Activated naive CD4-positive, alpha-beta T cell treated with anti-CD3 and anti-CD28 coated beads for 36 hours (primary cell): Measurements from ENCODE around the gene SNRPB. TPM values are rescaled to one million over a fixed set of nuclear protein-coding genes. Genes with fewer than 3 reads are reported as not detected.

Experiments
- CTCF ChIA-PET: fragments of 350-600 bp; sonication (Branson Sonifier 250); formaldehyde crosslinking; loops from one replicate; lab custom pipeline; 2021; ENCODE audit warnings: antibody characterized with exemption; lab: Charles Lee
- DNase-seq: peaks from one replicate; pipeline ENCODE4 v3.0.0-alpha.2; 2020
- H3K27ac Mint-ChIP-seq: one replicate; pipeline ENCODE4 v1.8.0; 2021; ENCODE audit warnings: mild to moderate bottlenecking, mixed read lengths
- H3K27me3 Mint-ChIP-seq: one replicate; pipeline ENCODE4 v1.8.0; 2021; ENCODE audit warnings: low read depth, mixed read lengths
- H3K36me3 Mint-ChIP-seq: one replicate; pipeline ENCODE4 v1.8.0; 2021; ENCODE audit warnings: low read depth, mixed read lengths
- H3K4me1 Mint-ChIP-seq: one replicate; pipeline ENCODE4 v1.8.0; 2021; ENCODE audit warnings: low read depth, mixed read lengths
- H3K4me3 Mint-ChIP-seq: one replicate; pipeline ENCODE4 v1.8.0; 2021; ENCODE audit warnings: mild to moderate bottlenecking, moderate library complexity, mixed read lengths
- H3K9me3 Mint-ChIP-seq: one replicate; pipeline ENCODE4 v1.8.0; 2021; ENCODE audit warnings: mixed read lengths
- intact Hi-C: fragments of 100-400 bp; cut with micrococcal nuclease; formaldehyde crosslinking; loops from one replicate; pipeline ENCODE4 v1.15.1; 2023
- total RNA-seq, 2 experiments: library from RNA; stranded (reverse); gene quantifications; one replicate each; pipeline ENCODE4 v1.2.3, GENCODE V29; 2021

Gene SNRPB
- total RNA-seq, 2 experiments from 2014 or later, result 422 to 431 TPM

DNA sequence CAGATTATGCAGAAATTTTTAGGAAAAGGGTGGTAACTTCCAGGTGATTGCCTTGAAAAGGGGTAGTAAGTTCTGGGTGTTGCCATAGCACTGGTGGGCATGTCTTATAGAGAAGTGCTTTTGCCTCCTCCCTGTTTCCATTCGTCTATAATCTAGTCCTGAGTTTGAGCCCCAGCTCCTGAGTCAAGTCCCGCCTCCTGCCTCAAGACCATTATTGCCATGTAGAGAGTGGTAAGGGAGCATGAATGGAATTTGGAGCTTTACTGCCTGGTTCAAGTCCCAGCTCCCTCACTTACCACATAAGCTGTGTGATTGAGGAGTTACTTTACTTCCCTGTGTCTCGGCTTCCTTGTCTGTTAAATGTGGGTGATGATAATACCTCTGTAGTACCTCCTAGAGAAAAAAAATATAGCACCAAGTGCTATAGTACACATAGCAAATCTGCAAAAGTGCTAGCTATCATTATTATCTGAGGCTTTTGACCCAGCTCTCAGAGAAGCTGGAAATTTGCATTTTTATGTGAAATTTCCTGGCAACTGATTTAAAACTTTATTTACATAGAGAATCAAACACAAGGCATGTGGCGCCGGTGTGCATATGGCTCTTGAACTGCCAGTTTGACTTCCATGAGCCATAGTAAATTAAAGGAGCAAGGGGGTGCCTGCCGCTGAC lies 53.9 kb downstream of the SNRPB start:
- CTCF ChIA-PET, result no interaction called here
- H3K27me3 Mint-ChIP-seq, result peaks cover 6% of the 10 kb centered on the region
- no peak for DNase-seq
- no peak overlapping the region for H3K4me3 Mint-ChIP-seq
- no peaks in the 10 kb centered on the region for H3K4me1 Mint-ChIP-seq
- intact Hi-C loops, result no loop called here
- no peaks in the 10 kb centered on the region for H3K9me3 Mint-ChIP-seq
- no peak overlapping the region for H3K27ac Mint-ChIP-seq
- H3K36me3 Mint-ChIP-seq, result no peaks in the 10 kb centered on the region

Other genes starting within 250 kb of the SNRPB start
- gene TGM3, start 174.8 kb downstream of the SNRPB start, total RNA-seq, result not detected
- gene TGM6, start 89.9 kb downstream of the SNRPB start, total RNA-seq, result not detected
- 1 to 10 TPM; 5.3 to 5.7 TPM for gene ZNF343, start 38.1 kb upstream of the SNRPB start, total RNA-seq
- not detected for gene TMC2, start 65.8 kb upstream of the SNRPB start, total RNA-seq
- gene NOP56, start 181.8 kb upstream of the SNRPB start, total RNA-seq, result 100 to 1,000 TPM; 385 to 405 TPM
- 100 to 1,000 TPM; 123 to 125 TPM for gene IDH3B, start 193.4 kb upstream of the SNRPB start, total RNA-seq
- 1 to 10 TPM; 3.2 to 3.5 TPM for gene EBF4, start 222.0 kb upstream of the SNRPB start, total RNA-seq